GM23338 (cell line): ENCODE data around the gene PPL. TPM values are rescaled to one million over a fixed set of nuclear protein-coding genes. Genes with fewer than 3 reads are reported as not detected.

Source experiments
- ATAC-seq: fragments of 200-7000 bp; cut with Tn5 transposase; 3 replicates; pipeline ENCODE4 v1.9.1; 2020
- DNase-seq: peaks from one replicate; pipeline ENCODE4 v3.0.0-alpha.2; 2015; ENCODE audit warnings: low spot score
- H2AFZ ChIP-seq: fragments of 200-600 bp; sonication (generic); 2 replicates; pipeline ENCODE4 v1.8.0; 2016; ENCODE audit warnings: antibody characterized with exemption, mild to moderate bottlenecking, moderate library complexity
- H3F3A ChIP-seq: fragments of 200-600 bp; sonication (generic); replicated peaks from 2 replicates; pipeline ENCODE4 v1.8.0; 2017; ENCODE audit warnings: antibody characterized with exemption, mixed run types, low read depth
- H3K27ac ChIP-seq: fragments of 200-600 bp; sonication (generic); 2 replicates; pipeline ENCODE4 v1.6.1; 2016; ENCODE audit warnings: low read depth
- H3K27me3 ChIP-seq: fragments of 200-600 bp; sonication (generic); 2 replicates; pipeline ENCODE4 v1.8.0; 2016; ENCODE audit warnings: mild to moderate bottlenecking, mixed run types, moderate library complexity; ENCODE audit not compliant: insufficient read depth
- H3K36me3 ChIP-seq: fragments of 200-600 bp; sonication (generic); 2 replicates; pipeline ENCODE4 v1.8.0; 2016; ENCODE audit warnings: mild to moderate bottlenecking; ENCODE audit not compliant: insufficient read depth
- H3K4me1 ChIP-seq: fragments of 200-600 bp; sonication (generic); 2 replicates; pipeline ENCODE4 v1.8.0; 2016; ENCODE audit warnings: mild to moderate bottlenecking, moderate library complexity; ENCODE audit not compliant: insufficient read depth
- H3K4me2 ChIP-seq: fragments of 200-600 bp; sonication (generic); 2 replicates; pipeline ENCODE4 v1.7.1; 2017; ENCODE audit warnings: mixed run types
- H3K4me3 ChIP-seq: fragments of 200-600 bp; sonication (generic); 2 replicates; pipeline ENCODE4 v1.6.1; 2016; ENCODE audit warnings: mixed run types
- H3K79me2 ChIP-seq: fragments of 200-600 bp; sonication (generic); replicated peaks from 2 replicates; pipeline ENCODE4 v1.8.0; 2017; ENCODE audit warnings: mild to moderate bottlenecking; ENCODE audit not compliant: insufficient read depth
- H3K9me2 ChIP-seq: fragments of 200-600 bp; sonication (generic); 2 replicates; pipeline ENCODE4 v1.8.0; 2017; ENCODE audit not compliant: insufficient read depth
- H4K20me1 ChIP-seq: fragments of 200-600 bp; sonication (generic); replicated peaks from 2 replicates; pipeline ENCODE4 v1.8.0; 2017; ENCODE audit warnings: mild to moderate bottlenecking; ENCODE audit not compliant: insufficient read depth
- H3K27ac Mint-ChIP-seq: 2 replicates; pipeline ENCODE4 v1.8.0; 2020; ENCODE audit warnings: inconsistent platforms, mild to moderate bottlenecking, moderate library complexity, mixed read lengths
- H3K27me3 Mint-ChIP-seq: 3 replicates; pipeline ENCODE4 v1.8.0; 2022; ENCODE audit warnings: low read depth, mild to moderate bottlenecking, moderate library complexity, mixed read lengths, inconsistent platforms; ENCODE audit not compliant: insufficient read depth, poor library complexity
- H3K36me3 Mint-ChIP-seq: 3 replicates; pipeline ENCODE4 v1.8.0; 2021; ENCODE audit warnings: low read depth, mild to moderate bottlenecking, inconsistent platforms, moderate library complexity, mixed read lengths
- H3K4me1 Mint-ChIP-seq: 3 replicates; pipeline ENCODE4 v1.8.0; 2020; ENCODE audit warnings: mild to moderate bottlenecking, inconsistent platforms, mixed read lengths
- H3K4me3 Mint-ChIP-seq: 3 replicates; pipeline ENCODE4 v1.8.0; 2021; ENCODE audit warnings: moderate library complexity, mild to moderate bottlenecking, inconsistent platforms, mixed read lengths
- H3K9me3 Mint-ChIP-seq: 3 replicates; pipeline ENCODE4 v1.8.0; 2020; ENCODE audit warnings: moderate library complexity, mild to moderate bottlenecking, inconsistent platforms, mixed read lengths
- CREB1 ChIP-seq: fragments of 250-450 bp; sonication (Bioruptor Pico); IDR thresholded peaks from 2 replicates; pipeline ENCODE4 v1.5.0; 2020; ENCODE audit warnings: low read depth, mild to moderate bottlenecking, moderate library complexity
- EZH2 ChIP-seq: fragments of 200-600 bp; sonication (generic); IDR thresholded peaks from one replicate; pipeline ENCODE4 v1.8.0; 2017; ENCODE audit warnings: antibody characterized with exemption, mild to moderate bottlenecking, low read depth; ENCODE audit not compliant: unreplicated experiment
- EZH2phosphoT487 ChIP-seq: fragments of 200-600 bp; sonication (generic); IDR thresholded peaks from one replicate; pipeline ENCODE4 v1.8.1; 2018; ENCODE audit warnings: antibody characterized with exemption; ENCODE audit not compliant: unreplicated experiment
- JUNB ChIP-seq: IDR thresholded peaks from one replicate; pipeline ENCODE4 v1.6.1; 2016; ENCODE audit warnings: antibody characterized with exemption; ENCODE audit not compliant: unreplicated experiment
- POLR2AphosphoS5 ChIP-seq: IDR thresholded peaks from 2 replicates; pipeline ENCODE4 v1.6.1; 2016; ENCODE audit warnings: antibody characterized with exemption, low read depth
- STAT1 ChIP-seq: IDR thresholded peaks from one replicate; pipeline ENCODE4 v1.6.1; 2016; ENCODE audit warnings: antibody characterized with exemption; ENCODE audit not compliant: unreplicated experiment
- ZNF331 ChIP-seq: fragments of 250-450 bp; sonication (Bioruptor Pico); IDR thresholded peaks from 2 replicates; pipeline ENCODE4 v1.5.0; 2020; ENCODE audit warnings: low read depth, mild to moderate bottlenecking, moderate library complexity
- polyA plus RNA-seq: library from polyadenylated mRNA; unstranded; fragments of >200 nt; fragmentation: Nextera tagmentation; extraction: Ambion mirVana; gene quantifications from 2 replicates; pipeline ENCODE4 v1.2.1, GENCODE V29; 2016
- total RNA-seq: library from RNA; depleted of rRNA; stranded (reverse); fragments of >200 nt; shearing (Covaris generic); gene quantifications from 2 replicates; pipeline ENCODE4 v1.2.3, GENCODE V29; 2014
- TF ChIP-seq, protein P1 (sequence below): fragments of 250-450 bp; sonication (Bioruptor Pico); IDR thresholded peaks from 2 replicates; pipeline ENCODE4 v1.5.0; 2020; ENCODE audit warnings: mild to moderate bottlenecking, moderate library complexity
- TF ChIP-seq, protein P2 (sequence below), 2 experiments: fragments of 200-600 bp in 1 of 2; sonication (generic) in 1 of 2; conservative IDR thresholded peaks; 2 replicates each; pipeline versions ENCODE4 v1.5.1 to v1.6.1; 2016 to 2017; ENCODE audit warnings: antibody characterized with exemption in 2 of 2, low read depth in 2 of 2, mild to moderate bottlenecking in 2 of 2, moderate library complexity in 1 of 2

PPL gene
- total and polyA plus RNA-seq, 2 experiments from 2014 or later: 10.6 to 31.7 TPM

DNA sequence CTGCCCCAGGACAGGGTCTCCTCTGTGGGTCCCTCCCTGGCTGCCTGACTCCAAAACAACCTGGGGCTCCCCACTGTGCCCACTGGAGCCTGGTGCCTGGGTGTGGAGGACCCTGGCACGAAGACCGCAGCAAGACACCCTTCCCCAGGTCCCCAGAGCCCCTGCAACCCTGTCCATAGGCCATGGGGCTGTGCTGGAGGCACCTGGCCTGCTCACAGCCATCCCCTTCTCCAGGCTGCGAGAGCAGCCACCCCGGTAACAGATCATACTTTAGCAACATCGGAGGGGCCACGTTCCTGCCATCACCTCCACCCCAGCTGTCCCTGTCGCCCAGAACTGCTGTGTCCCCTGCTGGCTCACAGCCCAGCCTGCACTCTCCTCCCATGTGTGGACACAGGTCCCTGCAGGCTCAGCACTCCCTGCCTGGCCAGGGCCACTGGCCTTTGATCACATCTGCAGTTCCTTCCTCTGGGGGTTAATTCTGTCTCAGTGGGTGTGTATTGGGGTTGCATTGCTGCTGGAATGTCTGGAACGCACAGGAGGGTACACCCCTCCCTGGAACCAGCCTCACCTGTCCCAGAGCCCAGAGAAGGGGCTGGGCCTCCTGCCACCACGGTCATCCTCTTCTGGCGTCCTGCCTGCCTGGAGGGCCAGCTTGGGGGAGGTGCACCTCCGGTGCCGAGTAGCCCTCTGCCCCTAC lies 12.2 kb downstream of the PPL start (continued):
- TF ChIP-seq, protein P1, sequence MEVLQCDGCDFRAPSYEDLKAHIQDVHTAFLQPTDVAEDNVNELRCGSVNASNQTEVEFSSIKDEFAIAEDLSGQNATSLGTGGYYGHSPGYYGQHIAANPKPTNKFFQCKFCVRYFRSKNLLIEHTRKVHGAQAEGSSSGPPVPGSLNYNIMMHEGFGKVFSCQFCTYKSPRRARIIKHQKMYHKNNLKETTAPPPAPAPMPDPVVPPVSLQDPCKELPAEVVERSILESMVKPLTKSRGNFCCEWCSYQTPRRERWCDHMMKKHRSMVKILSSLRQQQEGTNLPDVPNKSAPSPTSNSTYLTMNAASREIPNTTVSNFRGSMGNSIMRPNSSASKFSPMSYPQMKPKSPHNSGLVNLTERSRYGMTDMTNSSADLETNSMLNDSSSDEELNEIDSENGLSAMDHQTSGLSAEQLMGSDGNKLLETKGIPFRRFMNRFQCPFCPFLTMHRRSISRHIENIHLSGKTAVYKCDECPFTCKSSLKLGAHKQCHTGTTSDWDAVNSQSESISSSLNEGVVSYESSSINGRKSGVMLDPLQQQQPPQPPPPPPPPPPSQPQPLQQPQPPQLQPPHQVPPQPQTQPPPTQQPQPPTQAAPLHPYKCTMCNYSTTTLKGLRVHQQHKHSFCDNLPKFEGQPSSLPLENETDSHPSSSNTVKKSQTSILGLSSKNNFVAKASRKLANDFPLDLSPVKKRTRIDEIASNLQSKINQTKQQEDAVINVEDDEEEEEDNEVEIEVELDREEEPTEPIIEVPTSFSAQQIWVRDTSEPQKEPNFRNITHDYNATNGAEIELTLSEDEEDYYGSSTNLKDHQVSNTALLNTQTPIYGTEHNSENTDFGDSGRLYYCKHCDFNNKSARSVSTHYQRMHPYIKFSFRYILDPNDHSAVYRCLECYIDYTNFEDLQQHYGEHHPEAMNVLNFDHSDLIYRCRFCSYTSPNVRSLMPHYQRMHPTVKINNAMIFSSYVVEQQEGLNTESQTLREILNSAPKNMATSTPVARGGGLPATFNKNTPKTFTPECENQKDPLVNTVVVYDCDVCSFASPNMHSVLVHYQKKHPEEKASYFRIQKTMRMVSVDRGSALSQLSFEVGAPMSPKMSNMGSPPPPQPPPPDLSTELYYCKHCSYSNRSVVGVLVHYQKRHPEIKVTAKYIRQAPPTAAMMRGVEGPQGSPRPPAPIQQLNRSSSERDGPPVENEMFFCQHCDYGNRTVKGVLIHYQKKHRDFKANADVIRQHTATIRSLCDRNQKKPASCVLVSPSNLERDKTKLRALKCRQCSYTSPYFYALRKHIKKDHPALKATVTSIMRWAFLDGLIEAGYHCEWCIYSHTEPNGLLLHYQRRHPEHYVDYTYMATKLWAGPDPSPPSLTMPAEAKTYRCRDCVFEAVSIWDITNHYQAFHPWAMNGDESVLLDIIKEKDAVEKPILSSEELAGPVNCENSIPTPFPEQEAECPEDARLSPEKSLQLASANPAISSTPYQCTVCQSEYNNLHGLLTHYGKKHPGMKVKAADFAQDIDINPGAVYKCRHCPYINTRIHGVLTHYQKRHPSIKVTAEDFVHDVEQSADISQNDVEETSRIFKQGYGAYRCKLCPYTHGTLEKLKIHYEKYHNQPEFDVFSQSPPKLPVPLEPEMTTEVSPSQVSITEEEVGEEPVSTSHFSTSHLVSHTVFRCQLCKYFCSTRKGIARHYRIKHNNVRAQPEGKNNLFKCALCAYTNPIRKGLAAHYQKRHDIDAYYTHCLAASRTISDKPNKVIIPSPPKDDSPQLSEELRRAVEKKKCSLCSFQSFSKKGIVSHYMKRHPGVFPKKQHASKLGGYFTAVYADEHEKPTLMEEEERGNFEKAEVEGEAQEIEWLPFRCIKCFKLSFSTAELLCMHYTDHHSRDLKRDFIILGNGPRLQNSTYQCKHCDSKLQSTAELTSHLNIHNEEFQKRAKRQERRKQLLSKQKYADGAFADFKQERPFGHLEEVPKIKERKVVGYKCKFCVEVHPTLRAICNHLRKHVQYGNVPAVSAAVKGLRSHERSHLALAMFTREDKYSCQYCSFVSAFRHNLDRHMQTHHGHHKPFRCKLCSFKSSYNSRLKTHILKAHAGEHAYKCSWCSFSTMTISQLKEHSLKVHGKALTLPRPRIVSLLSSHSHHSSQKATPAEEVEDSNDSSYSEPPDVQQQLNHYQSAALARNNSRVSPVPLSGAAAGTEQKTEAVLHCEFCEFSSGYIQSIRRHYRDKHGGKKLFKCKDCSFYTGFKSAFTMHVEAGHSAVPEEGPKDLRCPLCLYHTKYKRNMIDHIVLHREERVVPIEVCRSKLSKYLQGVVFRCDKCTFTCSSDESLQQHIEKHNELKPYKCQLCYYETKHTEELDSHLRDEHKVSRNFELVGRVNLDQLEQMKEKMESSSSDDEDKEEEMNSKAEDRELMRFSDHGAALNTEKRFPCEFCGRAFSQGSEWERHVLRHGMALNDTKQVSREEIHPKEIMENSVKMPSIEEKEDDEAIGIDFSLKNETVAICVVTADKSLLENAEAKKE (CRISPR knock-in tag): no peak
- TF ChIP-seq POLR2AphosphoS5 (no peak), EZH2 (no peak), STAT1 (no peak), ZNF331 (no peak), EZH2phosphoT487 (no peak)

DNA sequence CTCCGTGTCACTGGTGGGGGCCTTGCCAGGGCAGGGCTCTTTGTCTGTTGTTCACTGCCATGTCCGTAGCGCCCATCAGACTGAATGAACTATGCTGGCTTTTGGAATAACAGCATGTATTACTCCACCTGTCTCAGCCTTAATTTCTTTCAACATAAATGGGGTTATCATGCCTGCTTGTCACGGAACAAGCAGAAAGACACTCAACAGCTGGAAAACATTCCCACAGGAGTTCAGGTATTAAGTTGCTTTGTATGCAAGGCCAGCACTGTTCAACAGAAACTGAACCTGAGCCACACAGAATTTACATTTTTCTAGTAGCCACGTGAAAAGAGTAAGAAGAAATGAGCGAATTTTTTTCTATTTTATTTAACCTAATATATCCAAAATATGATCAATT lies 13.1 kb downstream of the PPL start:
- no peaks in the 10 kb centered on the region for H3K9me2 ChIP-seq
- no peak overlapping the region for H3K4me3 ChIP-seq
- DNase-seq: no peak
- no peak overlapping the region for H3K4me3 Mint-ChIP-seq
- no peaks in the 10 kb centered on the region for H3F3A ChIP-seq
- no peak overlapping the region for H3K27ac Mint-ChIP-seq
- H3K79me2 ChIP-seq: peaks cover 16% of the 10 kb centered on the region
- peaks cover 3% of the 10 kb centered on the region; the same call in 1 of the 2 replicates for H3K4me1 ChIP-seq
- 0 out of 2 replicates have a peak, but pooled peaks cover 6% of the 10 kb centered on the region for H4K20me1 ChIP-seq
- no peak for ATAC-seq
- H3K27me3 ChIP-seq: no peaks in the 10 kb centered on the region
- peaks cover 4% of the 10 kb centered on the region for H3K27me3 Mint-ChIP-seq
- no peak overlapping the region for H2AFZ ChIP-seq
- no peak overlapping the region for H3K27ac ChIP-seq
- H3K36me3 Mint-ChIP-seq: peaks cover 15% of the 10 kb centered on the region
- H3K9me3 Mint-ChIP-seq: peaks cover 13% of the 10 kb centered on the region
- peaks cover 23% of the 10 kb centered on the region for H3K4me1 Mint-ChIP-seq
- H3K4me2 ChIP-seq: no peak overlapping the region
- no peaks in the 10 kb centered on the region for H3K36me3 ChIP-seq
- no peak for TF ChIP-seq STAT1
- no peak for TF ChIP-seq CREB1 (CRISPR knock-in tag)
- no peak for TF ChIP-seq JUNB
- TF ChIP-seq, protein P2, sequence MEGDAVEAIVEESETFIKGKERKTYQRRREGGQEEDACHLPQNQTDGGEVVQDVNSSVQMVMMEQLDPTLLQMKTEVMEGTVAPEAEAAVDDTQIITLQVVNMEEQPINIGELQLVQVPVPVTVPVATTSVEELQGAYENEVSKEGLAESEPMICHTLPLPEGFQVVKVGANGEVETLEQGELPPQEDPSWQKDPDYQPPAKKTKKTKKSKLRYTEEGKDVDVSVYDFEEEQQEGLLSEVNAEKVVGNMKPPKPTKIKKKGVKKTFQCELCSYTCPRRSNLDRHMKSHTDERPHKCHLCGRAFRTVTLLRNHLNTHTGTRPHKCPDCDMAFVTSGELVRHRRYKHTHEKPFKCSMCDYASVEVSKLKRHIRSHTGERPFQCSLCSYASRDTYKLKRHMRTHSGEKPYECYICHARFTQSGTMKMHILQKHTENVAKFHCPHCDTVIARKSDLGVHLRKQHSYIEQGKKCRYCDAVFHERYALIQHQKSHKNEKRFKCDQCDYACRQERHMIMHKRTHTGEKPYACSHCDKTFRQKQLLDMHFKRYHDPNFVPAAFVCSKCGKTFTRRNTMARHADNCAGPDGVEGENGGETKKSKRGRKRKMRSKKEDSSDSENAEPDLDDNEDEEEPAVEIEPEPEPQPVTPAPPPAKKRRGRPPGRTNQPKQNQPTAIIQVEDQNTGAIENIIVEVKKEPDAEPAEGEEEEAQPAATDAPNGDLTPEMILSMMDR (conservative IDR thresholded peaks at IDR 0.05; ENCODE audit: low read depth in 2 of 2): no peak
